Activated CD4-positive, alpha-beta T cell treated with anti-CD3 and anti-CD28 coated beads, Interleukin-2, Interleukin-6, amounts not matched to agents 100 ng/mL and 50 ng/mL, durations not matched to agents 16 hours and 8 hours (primary cell): ENCODE results near the gene FFAR3.
A peak's percentile ranks its signal among the peaks of the same experiment; 100 is the strongest.

Experiments used
- DNase-seq: peaks from one replicate; pipeline ENCODE4 v3.0.0-alpha.2; 2020

Gene FFAR3

GRCh38 chr19:35331551-35332214 is 26.6 kb upstream of the FFAR3 start:
- no peak for DNase-seq

DNA sequence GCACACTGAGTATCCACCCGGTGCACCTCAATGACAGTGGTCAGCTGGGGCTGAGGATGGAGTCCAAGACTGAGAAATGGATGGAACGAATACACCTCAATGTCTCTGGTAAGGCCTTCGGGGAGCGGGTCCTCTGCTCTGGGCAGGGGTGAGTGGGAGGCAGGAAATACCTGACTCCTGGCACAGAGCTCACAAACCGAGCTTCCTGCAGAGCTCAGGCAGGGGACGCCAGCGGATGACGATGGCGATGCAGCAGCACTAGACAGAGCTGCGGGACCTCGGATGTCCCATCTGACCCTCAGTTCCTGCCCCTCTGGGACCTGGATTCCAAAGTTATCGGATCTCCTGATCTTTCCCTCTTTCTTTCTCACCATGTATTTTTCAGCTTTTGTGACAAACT is 25.4 kb upstream of the FFAR3 start:
- DNase-seq: peak; percentile 33

DNA sequence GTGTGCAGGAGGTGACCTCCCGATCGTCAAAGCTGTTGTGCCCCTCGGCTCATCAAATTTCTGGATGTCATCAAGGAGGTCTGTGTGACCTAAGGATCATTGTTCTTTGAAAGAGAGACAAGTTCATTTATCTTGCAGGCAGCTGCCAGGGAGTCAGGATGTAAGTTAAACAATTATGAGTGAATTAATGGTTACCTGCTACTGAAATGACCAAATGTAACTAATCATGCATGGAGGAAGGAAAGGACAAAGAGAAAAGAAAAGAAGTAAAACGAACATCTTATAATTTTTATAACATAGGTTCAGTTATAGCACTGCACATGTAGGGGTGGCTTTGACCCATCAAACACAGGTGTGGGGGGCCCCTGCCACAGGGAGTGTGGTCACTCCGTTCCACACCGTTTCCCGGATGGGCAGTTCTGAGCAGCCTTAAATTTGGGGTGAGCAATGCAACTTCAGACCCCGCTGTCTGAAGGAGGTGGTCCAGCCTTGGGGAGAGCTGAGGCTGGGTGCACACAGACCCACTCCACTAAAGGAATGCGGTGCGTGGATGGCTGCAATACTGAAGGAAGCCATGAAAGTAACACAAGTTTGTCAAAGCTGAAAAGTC is 24.0 kb upstream of the FFAR3 start:
- no peak for DNase-seq

GRCh38 chr19:35336166-35336955 is 21.9 kb upstream of the FFAR3 start:
- no peak for DNase-seq

- no peak for DNase-seq
Measured at GRCh38 chr19:35337097-35337983, 20.9 kb upstream of the FFAR3 start.

DNA sequence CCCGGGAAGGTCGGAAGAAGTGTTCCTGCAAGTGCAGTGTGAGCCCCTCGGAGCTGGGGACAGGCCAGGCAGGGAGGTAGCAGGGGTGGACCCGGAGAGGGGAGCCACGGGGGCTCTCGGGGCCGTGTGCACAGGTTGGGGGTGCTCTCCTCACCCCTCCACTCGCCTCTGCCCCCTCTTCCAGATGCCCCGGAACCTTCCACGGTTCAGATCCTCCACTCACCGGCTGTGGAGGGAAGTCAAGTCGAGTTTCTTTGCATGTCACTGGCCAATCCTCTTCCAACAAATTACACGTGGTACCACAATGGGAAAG is 20.3 kb upstream of the FFAR3 start:
- no peak for DNase-seq

DNA sequence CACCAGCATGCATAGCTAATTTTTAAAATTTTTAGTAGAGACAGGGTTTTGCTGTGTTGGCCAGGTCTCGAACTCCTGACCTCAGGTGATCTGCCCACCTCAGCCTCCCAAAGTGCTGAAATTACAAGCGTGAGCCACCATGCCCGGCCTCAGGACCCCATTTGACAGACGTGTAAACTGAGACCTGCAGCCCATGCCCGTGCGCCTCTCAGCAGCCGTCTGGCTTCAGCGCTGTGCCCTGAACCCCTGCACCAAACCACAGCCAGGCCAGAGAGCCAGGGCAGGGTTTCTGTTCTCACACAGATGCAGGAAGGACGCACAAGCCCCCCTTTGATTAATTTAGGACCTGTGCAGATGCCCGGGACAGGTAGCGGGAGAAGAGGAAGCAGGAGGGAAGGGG is 17.8 kb upstream of the FFAR3 start:
- DNase-seq: no peak

- no peak for DNase-seq
Measured at GRCh38 chr19:35341006-35341405, 17.3 kb upstream of the FFAR3 start.

- no peak for DNase-seq
Measured at GRCh38 chr19:35341565-35342225, 16.6 kb upstream of the FFAR3 start.

DNA sequence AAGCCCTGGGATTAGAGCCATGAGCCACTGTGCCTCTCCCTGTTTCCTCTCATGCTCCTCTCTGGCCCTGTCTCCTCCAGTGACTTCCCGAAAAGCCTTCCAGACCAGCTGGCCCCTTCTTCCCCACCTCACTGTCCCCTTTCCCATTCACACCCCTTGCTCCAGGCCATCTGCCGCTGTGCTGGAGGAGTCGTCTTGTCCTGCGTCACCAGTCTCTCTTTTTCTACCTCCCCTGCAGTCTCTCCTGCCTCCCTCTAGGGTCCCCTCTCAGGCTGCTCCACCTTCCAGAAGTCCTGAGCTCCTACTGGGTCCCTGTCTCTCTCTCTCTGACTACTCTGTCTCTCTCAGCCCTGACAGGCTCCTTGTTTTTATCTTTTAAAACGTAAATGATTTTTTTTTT is 15.8 kb upstream of the FFAR3 start:
- DNase-seq: no peak

GRCh38 chr19:35344511-35345031 is 13.7 kb upstream of the FFAR3 start:
- no peak for DNase-seq

- no peak for DNase-seq
Measured at GRCh38 chr19:35345671-35346111, 12.6 kb upstream of the FFAR3 start.

DNA sequence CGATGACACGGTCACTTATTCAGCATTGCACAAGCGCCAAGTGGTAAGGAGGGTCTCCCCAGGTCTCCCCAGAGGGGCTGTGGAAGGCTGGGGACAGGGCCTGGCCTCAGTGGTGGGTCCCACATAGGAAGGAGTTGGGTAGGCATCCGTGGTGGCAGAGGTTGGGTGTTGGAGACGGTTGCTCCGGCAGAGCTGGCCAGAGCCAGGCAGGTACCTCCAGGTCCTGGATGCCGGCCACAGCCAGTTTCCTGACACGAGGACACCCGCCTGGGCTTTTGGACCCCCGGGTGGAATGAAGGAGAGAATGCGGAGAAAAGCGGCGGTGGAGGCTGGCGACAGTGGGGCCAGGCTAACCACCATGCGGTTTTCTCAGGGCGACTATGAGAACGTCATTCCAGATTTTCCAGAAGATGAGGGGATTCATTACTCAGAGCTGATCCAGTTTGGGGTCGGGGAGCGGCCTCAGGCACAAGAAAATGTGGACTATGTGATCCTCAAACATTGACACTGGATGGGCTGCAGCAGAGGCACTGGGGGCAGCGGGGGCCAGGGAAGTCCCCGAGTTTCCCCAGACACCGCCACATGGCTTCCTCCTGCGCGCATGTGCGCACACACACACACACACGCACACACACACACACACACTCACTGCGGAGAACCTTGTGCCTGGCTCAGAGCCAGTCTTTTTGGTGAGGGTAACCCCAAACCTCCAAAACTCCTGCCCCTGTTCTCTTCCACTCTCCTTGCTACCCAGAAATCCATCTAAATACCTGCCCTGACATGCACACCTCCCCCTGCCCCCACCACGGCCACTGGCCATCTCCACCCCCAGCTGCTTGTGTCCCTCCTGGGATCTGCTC is 11.8 kb upstream of the FFAR3 start:
- DNase-seq: peak; percentile 70

DNA sequence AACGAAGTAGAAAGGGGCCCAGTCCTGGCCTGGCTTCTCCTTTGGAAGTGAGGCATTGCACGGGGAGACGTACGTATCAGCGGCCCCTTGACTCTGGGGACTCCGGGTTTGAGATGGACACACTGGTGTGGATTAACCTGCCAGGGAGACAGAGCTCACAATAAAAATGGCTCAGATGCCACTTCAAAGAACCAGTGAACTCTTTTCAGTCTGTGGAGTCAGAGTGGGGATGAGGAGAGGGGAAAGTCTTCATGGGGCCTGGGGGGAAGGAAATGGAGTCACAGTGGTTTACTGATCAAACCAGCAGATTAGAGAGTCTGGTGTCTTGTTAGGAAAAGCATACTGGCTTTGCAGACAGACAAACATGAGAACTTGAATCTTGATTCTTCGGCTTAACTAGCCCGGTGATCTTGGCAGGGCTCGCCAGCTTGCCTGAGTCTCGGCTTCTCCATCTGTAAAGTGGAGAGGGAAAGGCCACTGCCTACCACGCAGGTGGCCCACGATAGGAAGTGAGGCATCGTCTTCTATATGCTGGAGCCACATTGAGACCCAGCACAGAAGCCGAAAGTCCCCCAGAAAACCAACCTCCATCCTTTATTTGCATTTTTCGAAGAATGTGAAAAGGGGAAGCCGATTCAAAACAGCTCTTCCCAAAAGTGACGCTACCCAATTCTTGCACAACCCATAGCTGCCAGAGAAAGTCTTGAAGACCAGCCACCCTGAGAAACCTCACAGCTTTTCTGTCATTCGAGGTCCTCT is 10.9 kb upstream of the FFAR3 start, which contains the start of gene FFAR1:
Gene FFAR1 (plus strand): TSS at position 732 of the 759 bp plus-strand sequence. CDS start 3,650 bp downstream, outside the sequence.
- DNase-seq: peak; percentile 72

GRCh38 chr19:35347930-35348298 is 10.3 kb upstream of the FFAR3 start:
- no peak for DNase-seq

DNA sequence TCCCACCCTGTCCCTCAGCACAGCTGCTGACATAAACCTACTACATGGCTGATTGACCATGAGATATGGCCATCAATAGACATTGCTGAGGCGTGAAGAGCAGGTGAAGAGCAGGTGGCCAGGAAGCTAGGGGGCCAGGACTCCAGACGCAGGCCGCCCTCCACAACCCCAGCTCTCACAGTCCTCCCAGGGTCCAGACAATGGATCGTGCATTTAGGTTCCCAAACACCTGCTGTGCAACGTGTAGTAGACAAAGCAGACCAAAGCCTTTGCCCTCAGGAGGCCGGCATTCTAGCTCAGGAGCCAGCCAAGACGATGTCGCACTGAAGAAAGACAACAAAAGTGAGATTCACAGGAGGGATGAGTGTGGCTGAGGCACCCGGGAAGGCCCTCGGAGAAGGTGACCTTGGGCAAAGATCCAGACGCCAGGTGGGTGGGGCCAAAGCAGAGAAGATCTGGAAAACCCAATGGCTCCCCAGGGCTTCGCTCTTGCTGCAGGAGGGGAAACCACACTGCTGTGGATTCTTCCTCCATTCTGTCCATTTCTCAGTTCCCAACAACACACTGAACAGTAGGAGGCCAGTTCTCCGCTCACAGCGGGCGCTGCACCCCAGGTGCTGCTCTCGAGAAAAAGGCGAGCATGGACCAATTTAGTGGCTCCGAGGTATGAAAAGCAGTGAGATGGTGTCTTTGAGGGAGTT is 9.2 kb upstream of the FFAR3 start:
- DNase-seq: no peak

GRCh38 chr19:35349614-35350521 is 8.4 kb upstream of the FFAR3 start:
- DNase-seq: no peak

DNA sequence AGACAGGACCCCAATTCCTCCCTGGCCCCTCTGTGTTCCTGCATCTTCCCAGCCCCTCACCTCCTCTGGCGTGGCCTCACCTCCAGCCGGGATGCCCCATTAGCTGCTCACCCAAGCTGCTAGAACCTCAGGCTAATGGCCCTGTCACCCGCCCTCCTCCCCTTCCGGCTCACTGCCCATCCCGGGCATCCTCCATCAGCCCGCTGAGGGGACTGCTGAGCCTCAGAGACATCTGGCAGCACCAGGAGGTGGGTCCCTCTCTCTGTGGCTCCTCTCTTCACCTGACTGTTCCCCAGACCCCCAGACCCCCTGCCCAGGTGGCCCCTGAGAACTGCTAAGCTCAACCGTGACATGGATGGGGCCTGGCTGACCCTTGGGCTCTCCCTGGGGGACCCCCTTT is 7.7 kb upstream of the FFAR3 start:
- no peak for DNase-seq
